Activated CD8-positive, alpha-beta T cell treated with anti-CD3 and anti-CD28 coated beads, Interleukin-2, amount 10 ng/mL, durations not matched to agents 7 days and 5 days (primary cell): Measurements from ENCODE around the gene CELF4. TPM values are rescaled to one million over a fixed set of nuclear protein-coding genes. Genes with fewer than 3 reads are reported as not detected.

Experiments
- ATAC-seq: fragments of 150-1000 bp; cut with Tn5 transposase; one replicate; pipeline ENCODE4 v1.10.0; 2021; ENCODE audit warnings: moderate library complexity
- CTCF ChIA-PET: fragments of 350-600 bp; sonication (Branson Sonifier 250); formaldehyde crosslinking; loops from one replicate; lab custom pipeline; 2021; ENCODE audit warnings: antibody characterized with exemption; lab: Charles Lee
- POLR2A ChIA-PET: fragments of 350-600 bp; sonication (Branson Sonifier 250); formaldehyde crosslinking; loops from one replicate; lab custom pipeline; 2021; ENCODE audit warnings: antibody characterized with exemption; lab: Charles Lee
- DNase-seq: peaks from one replicate; pipeline ENCODE4 v3.0.0-alpha.2; 2020
- H3K27ac Mint-ChIP-seq: one replicate; pipeline ENCODE4 v1.8.0; 2021; ENCODE audit warnings: mild to moderate bottlenecking, mixed read lengths
- H3K27me3 Mint-ChIP-seq: one replicate; pipeline ENCODE4 v1.8.0; 2021; ENCODE audit warnings: low read depth, mixed read lengths
- H3K36me3 Mint-ChIP-seq: one replicate; pipeline ENCODE4 v1.8.0; 2021; ENCODE audit warnings: low read depth, mixed read lengths
- H3K4me1 Mint-ChIP-seq: one replicate; pipeline ENCODE4 v1.8.0; 2021; ENCODE audit warnings: low read depth, mixed read lengths
- H3K4me3 Mint-ChIP-seq: one replicate; pipeline ENCODE4 v1.8.0; 2021; ENCODE audit warnings: mild to moderate bottlenecking, mixed read lengths
- H3K9me3 Mint-ChIP-seq: one replicate; pipeline ENCODE4 v1.8.0; 2022; ENCODE audit warnings: mixed read lengths; ENCODE audit not compliant: insufficient read depth
- total RNA-seq, 2 experiments: library from RNA; stranded (reverse); gene quantifications; one replicate each; pipeline ENCODE4 v1.2.3, GENCODE V29; 2021

Gene CELF4
- total RNA-seq, 2 experiments from 2014 or later: not detected

DNA sequence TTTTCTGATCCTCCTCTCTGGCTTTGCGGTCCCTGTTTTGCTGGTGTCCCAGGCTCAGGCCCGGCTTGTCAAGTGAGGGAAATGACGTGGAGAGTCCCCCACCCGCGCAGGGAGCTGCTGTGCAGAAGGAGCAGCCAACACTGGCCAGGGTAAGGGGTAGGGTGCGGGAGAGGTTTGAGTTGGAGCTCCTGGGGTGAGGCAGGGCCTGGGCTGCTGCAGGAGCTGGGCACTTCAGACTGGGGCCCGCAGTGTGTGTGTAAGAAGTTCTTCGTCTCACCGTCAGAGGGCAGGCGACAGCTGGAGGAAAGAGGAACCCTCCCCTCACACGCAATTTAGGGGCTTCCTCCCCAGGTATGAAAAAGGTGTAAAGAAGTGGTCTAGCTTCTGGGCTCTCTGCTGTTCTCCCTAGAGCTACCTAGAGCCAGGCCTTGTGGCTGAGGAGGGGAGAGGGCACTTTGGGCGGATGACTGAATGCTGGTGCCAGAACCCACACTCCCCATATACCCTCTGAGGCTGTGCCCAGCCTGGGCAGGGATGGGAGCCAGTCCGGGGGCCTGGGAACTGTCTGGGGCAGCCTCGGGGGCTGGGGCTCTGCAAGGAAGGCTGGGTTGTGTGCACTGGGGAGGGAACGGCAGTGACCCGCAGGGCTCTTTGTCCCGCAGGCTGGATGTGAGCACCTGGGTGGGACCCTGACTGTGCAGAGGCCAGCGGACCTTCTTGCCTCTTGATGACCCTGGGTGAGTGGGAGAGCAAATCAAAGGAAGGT is 11.8 kb downstream of the CELF4 start:
- DNase-seq (no peak), ATAC-seq (no peak)
- no peaks in the 10 kb centered on the region for H3K27me3 Mint-ChIP-seq
- ChIA-PET POLR2A (no interaction called here), CTCF (no interaction called here)
- H3K4me3 Mint-ChIP-seq: no peak overlapping the region
- no peaks in the 10 kb centered on the region for H3K36me3 Mint-ChIP-seq
- no peaks in the 10 kb centered on the region for H3K4me1 Mint-ChIP-seq
- no peaks in the 10 kb centered on the region for H3K9me3 Mint-ChIP-seq
- no peak overlapping the region for H3K27ac Mint-ChIP-seq

DNA sequence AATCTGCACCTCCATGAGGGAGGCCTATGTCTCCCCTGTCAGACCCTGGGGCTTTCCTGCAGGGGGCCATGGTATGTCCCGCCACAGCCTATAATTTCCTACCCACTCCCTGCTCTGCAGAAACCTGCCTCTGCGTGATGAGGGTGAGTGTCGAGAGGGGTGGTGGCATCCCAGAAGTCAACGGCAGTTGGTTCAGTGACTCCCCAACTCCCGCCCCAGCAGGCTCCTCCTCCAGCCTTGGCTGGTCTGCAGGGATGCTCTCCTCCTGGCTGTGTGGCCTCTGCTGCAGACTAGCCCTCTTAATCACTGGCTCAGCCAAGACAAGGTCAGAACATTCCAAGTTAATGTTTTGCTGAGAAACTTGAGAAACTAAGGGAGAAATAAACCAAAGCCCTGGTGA is 13.3 kb downstream of the CELF4 start:
- CTCF ChIA-PET: no interaction called here
- ATAC-seq: no peak
- H3K4me1 Mint-ChIP-seq: no peaks in the 10 kb centered on the region
- no peak for DNase-seq
- POLR2A ChIA-PET: no interaction called here
- no peaks in the 10 kb centered on the region for H3K36me3 Mint-ChIP-seq
- no peaks in the 10 kb centered on the region for H3K9me3 Mint-ChIP-seq
- no peaks in the 10 kb centered on the region for H3K27me3 Mint-ChIP-seq
- no peak overlapping the region for H3K27ac Mint-ChIP-seq
- no peak overlapping the region for H3K4me3 Mint-ChIP-seq

DNA sequence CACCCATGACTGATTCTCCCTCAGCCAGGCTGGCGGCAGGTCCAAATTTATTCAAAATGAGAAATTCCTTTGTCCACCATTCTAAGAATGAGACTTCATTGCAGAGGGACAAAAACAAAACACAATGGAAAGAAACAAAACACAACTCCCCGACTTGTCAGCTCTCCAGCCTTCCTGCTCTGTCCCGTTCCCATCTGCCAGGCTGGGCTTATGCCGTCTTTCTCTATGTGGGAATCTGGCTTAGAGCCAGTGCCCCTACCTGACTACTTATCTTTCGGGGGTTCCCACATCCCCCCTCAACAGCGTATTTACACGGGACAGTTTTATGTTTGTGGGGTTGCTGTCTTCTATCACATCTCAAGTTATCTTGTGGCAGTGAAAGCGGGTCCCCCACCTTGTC is 13.8 kb downstream of the CELF4 start:
- ATAC-seq: no peak
- H3K4me1 Mint-ChIP-seq: no peaks in the 10 kb centered on the region
- H3K36me3 Mint-ChIP-seq: no peaks in the 10 kb centered on the region
- CTCF ChIA-PET: no interaction called here
- H3K27ac Mint-ChIP-seq: no peak overlapping the region
- POLR2A ChIA-PET: no interaction called here
- H3K9me3 Mint-ChIP-seq: no peaks in the 10 kb centered on the region
- H3K4me3 Mint-ChIP-seq: no peak overlapping the region
- no peak for DNase-seq
- H3K27me3 Mint-ChIP-seq: no peaks in the 10 kb centered on the region

DNA sequence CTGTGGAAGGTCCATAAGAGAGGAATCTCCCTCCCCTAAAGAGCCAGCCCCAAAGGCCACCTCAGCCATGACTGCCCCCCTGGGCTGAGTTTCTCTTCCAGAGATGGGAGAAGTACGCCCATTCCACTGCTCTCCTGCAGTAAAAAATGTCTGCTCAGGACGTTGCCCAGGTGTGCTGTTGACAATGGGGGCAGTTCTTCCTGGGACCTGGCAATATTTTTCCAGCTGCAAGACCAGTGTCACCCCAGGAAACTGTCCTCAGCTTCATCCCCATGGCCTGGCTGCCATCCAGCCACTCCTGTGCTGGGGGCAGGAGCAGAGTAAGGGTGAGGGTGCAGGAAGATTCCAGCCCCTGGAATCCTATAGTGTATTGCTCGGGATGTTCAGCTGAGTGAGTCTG is 14.3 kb downstream of the CELF4 start:
- no peaks in the 10 kb centered on the region for H3K36me3 Mint-ChIP-seq
- H3K4me1 Mint-ChIP-seq: no peaks in the 10 kb centered on the region
- no peaks in the 10 kb centered on the region for H3K27me3 Mint-ChIP-seq
- ChIA-PET CTCF (no interaction called here), POLR2A (no interaction called here)
- DNase-seq (no peak), ATAC-seq (no peak)
- H3K9me3 Mint-ChIP-seq: no peaks in the 10 kb centered on the region
- no peak overlapping the region for H3K27ac Mint-ChIP-seq
- no peak overlapping the region for H3K4me3 Mint-ChIP-seq

DNA sequence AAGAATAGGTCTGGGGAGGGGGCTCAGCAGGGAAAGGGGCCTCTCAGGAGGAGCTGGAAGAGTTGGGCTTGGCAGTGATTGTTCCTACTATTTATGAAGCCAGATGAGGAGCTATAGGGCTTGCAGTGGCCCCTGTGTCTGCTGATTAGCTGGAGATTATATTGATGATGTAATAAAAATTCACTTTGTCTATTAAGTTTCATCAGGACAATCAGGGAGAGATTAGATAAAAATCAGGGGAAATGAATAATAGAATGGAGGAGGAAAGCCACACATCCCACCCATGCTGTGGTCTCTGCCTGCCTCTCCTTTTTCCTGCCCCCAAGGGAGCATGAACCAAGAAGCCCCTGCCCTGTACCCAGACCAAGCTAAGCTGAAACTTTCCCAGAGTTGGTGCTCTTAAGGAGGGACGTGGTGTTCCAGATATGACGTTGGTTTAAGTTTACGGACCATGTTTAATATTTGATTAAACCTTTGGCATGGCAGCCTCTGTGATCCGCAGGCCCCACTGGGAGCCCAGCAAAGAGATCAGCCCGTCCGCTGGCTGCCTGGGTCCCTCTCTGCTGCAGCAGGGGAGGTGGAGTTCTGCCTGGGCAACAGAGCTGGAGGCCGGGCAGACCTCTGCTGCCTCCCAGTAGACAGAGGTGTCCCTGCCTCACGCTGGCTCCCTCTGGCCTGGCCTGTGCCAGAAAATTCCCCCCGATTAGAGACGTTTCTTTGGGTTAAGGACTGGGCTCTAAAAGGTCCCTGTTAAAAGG is 15.3 kb downstream of the CELF4 start:
- ChIA-PET CTCF (no interaction called here), POLR2A (no interaction called here)
- DNase-seq (no peak), ATAC-seq (no peak)
- no peak overlapping the region for H3K27ac Mint-ChIP-seq
- H3K27me3 Mint-ChIP-seq: no peaks in the 10 kb centered on the region
- H3K4me1 Mint-ChIP-seq: no peaks in the 10 kb centered on the region
- no peaks in the 10 kb centered on the region for H3K9me3 Mint-ChIP-seq
- H3K36me3 Mint-ChIP-seq: no peaks in the 10 kb centered on the region
- no peak overlapping the region for H3K4me3 Mint-ChIP-seq

DNA sequence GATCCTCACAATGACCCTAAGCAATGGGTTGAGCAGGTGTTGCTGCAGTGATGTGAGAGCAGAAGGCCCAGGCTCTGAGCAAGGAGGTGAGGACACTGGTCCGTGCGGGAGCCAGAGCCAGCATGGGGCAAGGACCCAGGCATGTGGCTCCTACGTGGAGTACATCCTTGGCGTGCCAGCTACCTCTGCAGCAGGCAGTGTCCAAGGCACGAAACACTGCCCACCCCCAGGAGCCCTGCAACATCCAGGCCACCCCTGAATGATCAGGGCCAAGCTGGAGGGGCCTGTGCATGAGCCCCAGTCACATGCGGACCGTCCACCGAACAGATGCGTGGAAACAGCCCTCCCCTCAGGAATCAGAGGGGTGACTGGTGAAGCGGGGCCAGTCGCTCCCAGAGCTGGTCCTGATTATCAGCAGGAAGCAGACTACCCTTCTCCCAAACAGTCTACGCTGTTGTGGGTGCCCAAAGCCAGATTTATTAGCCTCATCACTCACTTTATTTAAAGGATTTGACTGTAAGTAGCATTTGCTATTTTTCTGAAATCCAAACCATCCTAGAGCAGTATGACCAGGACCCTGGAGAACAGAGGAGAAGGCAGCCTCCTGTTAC is 16.8 kb downstream of the CELF4 start:
- no peaks in the 10 kb centered on the region for H3K27me3 Mint-ChIP-seq
- ChIA-PET POLR2A (no interaction called here), CTCF (no interaction called here)
- no peak for ATAC-seq
- H3K27ac Mint-ChIP-seq: no peak overlapping the region
- H3K4me1 Mint-ChIP-seq: no peaks in the 10 kb centered on the region
- H3K9me3 Mint-ChIP-seq: no peaks in the 10 kb centered on the region
- H3K36me3 Mint-ChIP-seq: no peaks in the 10 kb centered on the region
- H3K4me3 Mint-ChIP-seq: no peak overlapping the region
- no peak for DNase-seq

DNA sequence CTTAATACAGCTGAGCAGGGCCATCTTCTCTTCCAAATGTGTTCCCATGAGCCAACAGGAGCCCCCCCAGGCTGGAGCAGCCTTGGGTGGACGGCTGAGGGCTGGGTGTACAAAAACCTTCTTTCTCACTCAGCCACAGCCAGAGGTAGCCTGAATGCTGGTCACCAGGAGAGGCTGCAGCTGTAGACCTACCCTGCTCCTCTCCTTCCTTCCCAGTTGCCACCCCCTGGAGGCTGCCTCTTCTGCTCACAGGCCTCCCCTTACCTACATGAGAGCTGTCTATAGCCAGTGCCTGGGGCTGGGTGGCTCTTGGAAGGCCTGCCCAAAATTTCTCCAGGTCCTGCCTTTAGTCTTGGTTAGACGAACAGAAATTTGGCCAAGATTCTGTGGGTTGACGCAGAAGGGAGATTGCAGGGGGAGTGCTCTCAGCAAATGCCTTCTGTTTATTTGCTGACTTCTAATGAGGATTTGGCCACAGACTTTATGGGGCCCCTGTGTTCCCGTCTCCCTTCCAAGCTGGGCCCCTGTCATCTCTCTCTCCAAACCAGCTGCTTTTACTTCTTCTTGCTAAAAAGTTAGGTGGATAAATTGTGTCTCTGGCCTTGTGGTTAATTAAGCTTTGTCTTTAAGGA is 18.3 kb downstream of the CELF4 start:
- DNase-seq: no peak
- no peaks in the 10 kb centered on the region for H3K36me3 Mint-ChIP-seq
- H3K27ac Mint-ChIP-seq: no peak overlapping the region
- POLR2A ChIA-PET: no interaction called here
- H3K9me3 Mint-ChIP-seq: no peaks in the 10 kb centered on the region
- H3K4me1 Mint-ChIP-seq: no peaks in the 10 kb centered on the region
- no peak for ATAC-seq
- no peaks in the 10 kb centered on the region for H3K27me3 Mint-ChIP-seq
- CTCF ChIA-PET: no interaction called here
- H3K4me3 Mint-ChIP-seq: no peak overlapping the region

DNA sequence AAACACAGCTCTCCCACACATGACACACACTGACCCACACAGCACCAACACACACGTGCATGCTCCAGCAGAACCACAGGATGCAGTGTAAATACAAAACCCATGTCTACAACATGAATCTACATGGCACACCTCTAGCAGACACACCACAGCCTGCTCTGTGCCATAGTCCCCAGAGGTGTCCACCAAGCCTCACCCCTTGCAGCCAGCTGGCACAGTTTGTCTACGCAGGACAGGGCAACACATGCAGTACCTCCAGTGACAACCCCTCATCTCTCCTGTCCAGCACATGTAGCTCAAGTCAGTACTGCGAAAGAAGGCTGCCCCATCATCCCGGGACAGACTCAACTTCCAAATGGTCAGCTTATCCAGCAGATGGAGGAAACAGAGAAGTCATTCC is 18.9 kb downstream of the CELF4 start:
- DNase-seq (no peak), ATAC-seq (no peak)
- Mint-ChIP-seq H3K9me3 (no peaks in the 10 kb centered on the region), H3K27me3 (no peaks in the 10 kb centered on the region), H3K27ac (no peak overlapping the region), H3K4me3 (no peak overlapping the region), H3K4me1 (no peaks in the 10 kb centered on the region), H3K36me3 (no peaks in the 10 kb centered on the region)
- ChIA-PET CTCF (no interaction called here), POLR2A (no interaction called here)

DNA sequence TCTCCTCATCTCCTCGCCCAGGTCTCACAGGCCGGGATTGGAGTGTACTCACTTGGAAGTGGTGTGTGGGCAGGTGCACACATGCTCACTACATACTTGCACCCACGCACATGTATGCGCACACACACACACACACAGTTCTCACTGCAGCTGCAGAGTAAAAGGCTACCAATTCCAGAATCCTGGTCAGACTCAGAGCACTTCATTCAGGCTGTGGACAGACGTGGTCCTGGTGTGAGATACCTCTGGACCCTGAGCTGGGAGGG is 19.4 kb downstream of the CELF4 start:
- CTCF ChIA-PET: no interaction called here
- no peaks in the 10 kb centered on the region for H3K9me3 Mint-ChIP-seq
- H3K4me3 Mint-ChIP-seq: no peak overlapping the region
- no peak overlapping the region for H3K27ac Mint-ChIP-seq
- ATAC-seq (no peak), DNase-seq (no peak)
- POLR2A ChIA-PET: no interaction called here
- H3K4me1 Mint-ChIP-seq: no peaks in the 10 kb centered on the region
- H3K27me3 Mint-ChIP-seq: peaks cover 2% of the 10 kb centered on the region
- no peaks in the 10 kb centered on the region for H3K36me3 Mint-ChIP-seq

DNA sequence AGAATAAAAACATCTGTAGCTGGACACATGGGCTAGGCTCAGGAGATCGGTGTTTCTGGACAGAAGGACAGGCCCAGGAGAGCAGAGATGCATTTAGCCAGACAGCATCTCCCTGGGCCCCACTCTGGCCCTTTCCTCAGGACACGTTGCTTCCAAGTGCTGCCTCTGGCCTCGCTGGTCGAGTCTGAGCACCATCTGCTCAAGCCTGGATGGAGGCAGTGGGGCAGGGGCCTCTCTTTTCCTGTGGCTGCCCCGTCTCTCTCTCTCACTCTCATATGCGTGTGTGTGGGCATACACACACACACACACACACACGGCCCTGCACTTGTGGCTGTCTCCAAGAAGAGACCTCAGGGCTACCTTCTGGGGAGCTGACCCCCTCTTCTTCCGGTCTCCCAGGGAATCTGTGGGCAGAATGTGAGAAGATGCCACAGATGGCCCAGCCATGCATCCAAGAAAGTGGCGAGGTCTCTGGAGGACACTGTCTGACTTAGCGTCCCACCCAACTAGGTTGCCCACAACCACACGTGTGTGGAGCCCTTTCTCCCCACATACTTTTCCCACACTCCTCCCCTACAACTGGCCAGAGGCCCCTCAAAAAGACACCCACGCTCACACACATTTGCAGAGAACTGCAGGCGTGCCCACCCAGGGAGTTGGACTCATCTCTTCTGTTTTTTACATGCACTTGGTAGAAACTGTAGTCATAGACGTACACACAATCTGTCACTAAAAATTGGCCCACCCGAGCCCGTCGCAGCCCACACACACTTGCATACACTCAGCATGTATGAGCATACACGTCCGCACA is 19.9 kb downstream of the CELF4 start:
- no peak for ATAC-seq
- ChIA-PET CTCF (no interaction called here), POLR2A (no interaction called here)
- Mint-ChIP-seq H3K4me1 (no peaks in the 10 kb centered on the region), H3K27me3 (peaks cover 4% of the 10 kb centered on the region), H3K27ac (no peak overlapping the region), H3K36me3 (no peaks in the 10 kb centered on the region), H3K9me3 (no peaks in the 10 kb centered on the region), H3K4me3 (no peak overlapping the region)
- no peak for DNase-seq

DNA sequence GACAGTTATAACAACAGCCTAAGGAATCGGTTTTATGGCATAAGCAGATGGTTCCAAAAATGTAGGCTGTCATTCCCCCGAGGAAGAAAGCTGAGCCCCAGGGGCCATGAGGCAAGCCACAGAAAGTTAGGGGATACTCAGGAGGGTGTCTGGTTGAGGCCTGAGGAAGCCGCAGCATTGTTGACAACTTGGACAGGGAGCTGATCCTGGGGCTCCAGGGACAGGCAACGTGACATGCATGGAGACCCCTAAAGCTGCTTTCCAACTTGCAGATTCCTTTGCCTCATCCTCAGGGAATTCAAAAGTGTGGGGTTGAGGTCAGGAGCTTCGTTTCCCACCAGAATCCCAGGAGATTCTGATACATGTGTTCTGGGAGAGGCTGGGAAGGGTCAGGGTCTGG is 20.9 kb downstream of the CELF4 start:
- ATAC-seq: no peak
- Mint-ChIP-seq H3K27me3 (peaks cover 4% of the 10 kb centered on the region), H3K4me1 (no peaks in the 10 kb centered on the region), H3K27ac (no peak overlapping the region), H3K36me3 (no peaks in the 10 kb centered on the region), H3K9me3 (no peaks in the 10 kb centered on the region), H3K4me3 (no peak overlapping the region)
- no peak for DNase-seq
- ChIA-PET POLR2A (no interaction called here), CTCF (interaction anchor here (0.7 kb wide), 1 partner anchor 92 kb away, joined by 3 read pairs; no protein-coding TSS in a partner anchor)
